Amniotic stem cell (primary cell): ENCODE data around the gene ZNF92.
"Not testable (repeated sequence)": the region's sequence is repeated elsewhere in the genome, so short reads cannot be mapped to it uniquely, and the experiment has no call there.

Experiments
- DNase-seq: peaks from one replicate; lab custom pipeline; 2025; lab: John Stamatoyannopoulos, UW

Gene ZNF92

DNA sequence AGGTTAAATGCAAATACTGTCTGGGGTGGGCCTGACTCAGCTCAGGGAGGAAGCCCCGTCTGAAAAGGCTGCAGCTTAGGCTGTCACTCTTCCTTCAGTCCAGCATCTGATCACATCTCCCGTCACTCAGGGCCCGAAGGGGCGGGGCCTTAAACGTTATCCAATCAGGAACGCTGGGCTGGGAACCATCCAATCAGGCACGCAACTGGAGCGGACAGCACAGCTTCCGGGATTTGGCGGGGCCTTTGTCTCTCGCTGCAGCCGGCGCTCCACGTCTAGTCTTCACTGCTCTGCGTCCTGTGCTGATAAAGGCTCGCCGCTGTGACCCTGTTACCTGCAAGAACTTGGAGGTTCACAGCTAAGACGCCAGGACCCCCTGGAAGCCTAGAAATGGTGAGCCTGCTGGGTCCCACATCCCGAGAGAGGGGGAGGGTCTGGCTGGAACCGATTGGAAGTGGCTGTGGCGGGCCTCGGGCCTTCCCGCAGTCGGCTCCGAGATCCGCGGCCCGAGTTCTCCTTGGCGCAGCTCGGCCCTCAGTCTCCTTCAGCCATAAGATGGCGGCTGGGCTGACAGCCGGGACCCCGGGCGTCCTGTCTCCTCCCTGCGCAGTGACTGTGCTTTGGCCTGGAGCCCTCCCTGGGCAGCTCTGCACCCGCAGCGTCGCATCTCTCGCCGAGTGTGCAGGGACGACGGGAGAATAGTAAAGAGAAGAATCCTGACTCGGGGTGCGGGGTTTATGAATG lies at the start of gene ZNF92:
Gene ZNF92, plus strand, starts transcription at position 248 of the 744 bp plus-strand sequence. Its CDS starts 143 bp downstream, at position 391.
- peak; percentile 98 for DNase-seq

DNA sequence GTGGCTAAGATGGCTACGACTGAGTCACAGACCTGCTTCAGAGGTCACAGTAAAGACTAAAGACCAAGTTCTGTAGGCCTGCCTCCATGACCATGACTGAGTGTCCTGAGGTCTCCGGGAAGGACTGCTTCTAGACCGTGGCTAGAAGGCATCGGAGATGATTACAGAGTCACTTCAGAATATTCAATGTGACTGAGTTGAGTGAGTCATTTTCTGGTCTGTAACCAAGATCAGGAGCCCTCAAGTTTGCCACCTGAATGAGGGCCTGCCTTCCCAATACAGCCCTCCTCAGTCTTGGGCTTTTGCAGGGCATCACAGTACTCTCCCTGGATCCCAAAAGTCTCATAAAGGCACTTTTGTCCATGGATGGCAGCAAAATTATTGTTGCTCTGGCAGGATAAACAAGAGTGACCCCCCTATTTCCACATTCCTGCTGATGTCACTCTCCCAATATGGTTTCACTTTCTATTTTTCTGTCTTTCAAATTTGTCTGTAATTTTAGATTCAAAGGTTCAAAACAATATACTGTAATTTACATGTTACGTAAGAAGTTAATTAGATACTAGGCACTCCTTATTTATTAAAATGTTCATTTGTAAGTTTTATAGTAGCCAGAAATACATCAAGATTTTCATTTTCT lies 47.7 kb upstream of the ZNF92 start:
- no peak for DNase-seq

DNA sequence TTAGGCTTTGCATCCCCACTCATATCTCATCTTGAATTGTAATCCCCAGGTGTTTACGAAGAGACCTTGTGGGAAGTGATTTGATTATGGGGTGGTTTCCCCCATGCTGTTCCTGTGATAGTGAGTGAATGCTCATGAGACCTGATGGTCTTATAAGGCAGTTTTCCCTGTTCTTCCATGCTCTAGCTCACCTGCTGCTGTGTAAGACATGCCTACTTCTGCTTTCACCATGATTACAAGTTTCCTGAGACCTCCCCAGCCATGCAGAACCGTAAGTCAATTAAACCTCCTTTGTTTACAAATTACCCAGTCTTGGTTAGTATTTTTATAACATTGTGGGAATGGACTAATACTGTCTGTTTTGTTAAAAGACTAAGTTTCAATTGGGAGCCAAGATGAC lies 35.3 kb upstream of the ZNF92 start:
- DNase-seq, result no peak

DNA sequence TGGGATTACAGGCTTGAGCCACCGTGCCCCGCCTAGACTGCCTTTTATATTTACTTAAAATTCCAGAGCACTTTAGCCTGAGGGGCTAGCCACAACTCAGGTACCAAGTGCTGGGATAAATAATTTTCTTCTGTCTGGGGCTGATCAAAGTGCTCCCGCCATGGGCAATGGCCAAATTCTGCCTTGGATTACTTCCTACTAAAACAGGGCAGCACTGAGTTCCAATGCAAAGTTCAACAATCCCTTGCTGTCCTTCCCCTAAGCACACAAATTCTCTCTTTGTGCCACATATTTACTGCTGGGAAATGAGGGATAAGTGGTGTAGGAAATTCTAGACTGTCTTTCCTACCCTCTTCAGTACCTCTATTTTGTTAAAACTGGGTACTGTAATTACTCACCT lies 34.4 kb upstream of the ZNF92 start:
- no peak for DNase-seq

DNA sequence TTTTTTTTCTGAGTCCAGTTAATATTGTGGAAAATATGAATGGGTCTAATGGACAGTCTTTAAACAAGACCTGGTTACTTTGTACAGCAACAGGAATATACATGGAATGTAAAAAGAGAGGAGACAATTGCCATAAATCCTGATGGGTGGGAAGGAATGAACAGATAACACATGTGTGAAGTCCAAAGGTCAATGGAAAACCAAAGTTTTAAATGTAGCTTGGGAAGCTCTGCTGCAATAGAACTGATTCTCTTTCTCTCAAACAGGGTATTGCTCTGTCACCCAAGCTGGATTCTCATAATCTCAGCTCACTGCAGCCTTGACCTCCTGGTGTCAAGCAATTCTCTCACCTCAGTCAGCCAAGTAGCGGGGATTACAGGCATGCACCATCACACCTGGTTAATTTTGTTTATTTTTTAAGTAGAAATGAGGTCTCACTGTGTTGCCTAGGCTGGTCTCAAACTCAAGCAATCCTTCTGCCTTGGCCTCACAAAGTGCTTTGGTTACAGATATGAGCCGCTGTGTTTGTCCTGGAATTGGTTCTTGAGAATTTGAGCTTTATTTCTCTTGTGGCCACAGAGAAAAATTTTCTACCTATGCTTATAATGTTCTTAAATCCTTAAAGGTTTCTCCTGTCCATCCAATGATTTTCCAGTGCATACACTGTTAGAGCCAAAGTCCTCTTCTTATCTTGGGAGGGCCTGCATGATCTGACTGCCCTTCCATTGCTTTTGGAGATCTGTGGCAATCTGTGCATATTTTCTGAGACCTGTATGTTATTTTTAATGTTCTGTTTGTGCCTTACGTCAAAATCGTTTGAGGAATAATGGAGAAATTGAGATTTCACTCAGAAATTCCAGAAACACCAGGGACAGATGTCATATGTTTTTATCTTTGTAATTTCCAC lies 30.7 kb upstream of the ZNF92 start:
- DNase-seq, result no peak

DNA sequence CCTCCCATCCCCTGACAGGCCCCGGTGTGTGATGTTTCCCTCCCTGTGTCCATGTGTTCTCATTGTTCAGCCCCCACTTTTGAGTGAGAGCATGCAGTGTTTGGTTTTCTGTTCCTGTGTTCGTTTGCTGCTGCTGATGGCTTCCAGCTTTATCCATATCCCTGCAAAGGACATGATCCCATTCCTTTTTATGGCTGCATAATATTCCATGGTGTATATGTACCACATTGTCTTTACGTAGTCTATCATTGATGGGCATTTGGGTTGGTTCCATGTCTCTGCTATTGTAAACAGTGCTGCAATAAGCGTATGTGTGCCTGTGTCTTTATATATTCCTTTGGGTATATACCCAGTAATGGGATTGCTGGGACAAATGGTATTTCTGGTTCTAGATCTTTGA lies 29.1 kb upstream of the ZNF92 start:
- DNase-seq, result not testable (repeated sequence)

DNA sequence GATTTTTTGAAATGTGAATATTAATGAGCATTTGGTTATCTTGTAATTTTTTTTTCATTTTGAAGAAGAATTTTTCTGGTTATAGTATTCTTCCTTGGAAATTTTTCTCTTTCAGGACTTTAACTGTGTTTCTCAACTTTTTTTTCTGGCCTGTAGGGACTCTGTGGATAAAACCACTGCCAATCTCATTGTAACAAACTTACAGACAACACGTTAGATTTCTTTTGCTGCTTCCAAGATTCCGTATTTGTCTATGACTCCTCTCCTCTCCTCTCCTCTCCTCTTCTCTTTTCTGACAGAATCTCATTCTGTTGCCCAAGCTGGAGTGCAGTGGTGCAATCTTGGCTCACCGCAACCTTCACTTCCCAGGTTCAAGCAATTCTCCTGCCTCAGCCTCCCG lies 19.4 kb upstream of the ZNF92 start:
- no peak for DNase-seq

DNA sequence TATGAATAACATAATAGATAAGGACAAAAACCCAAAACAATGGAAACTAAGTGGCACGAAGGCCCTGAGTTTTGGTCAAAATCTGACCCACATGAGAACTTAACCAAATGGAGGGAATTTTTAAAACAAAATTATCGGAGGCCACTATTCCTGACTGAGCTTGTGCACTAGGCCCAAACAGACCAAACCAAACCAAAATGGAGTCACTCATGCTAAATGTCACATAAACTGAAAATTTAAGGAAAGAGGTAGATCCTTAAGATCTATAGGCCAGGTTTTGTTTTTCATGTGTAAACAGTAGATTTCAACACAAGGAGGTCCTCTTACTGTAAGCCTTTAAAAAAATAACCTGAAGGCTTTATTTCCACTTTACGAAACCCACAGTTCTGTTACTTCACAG lies 3.8 kb upstream of the ZNF92 start:
- DNase-seq, result no peak

DNA sequence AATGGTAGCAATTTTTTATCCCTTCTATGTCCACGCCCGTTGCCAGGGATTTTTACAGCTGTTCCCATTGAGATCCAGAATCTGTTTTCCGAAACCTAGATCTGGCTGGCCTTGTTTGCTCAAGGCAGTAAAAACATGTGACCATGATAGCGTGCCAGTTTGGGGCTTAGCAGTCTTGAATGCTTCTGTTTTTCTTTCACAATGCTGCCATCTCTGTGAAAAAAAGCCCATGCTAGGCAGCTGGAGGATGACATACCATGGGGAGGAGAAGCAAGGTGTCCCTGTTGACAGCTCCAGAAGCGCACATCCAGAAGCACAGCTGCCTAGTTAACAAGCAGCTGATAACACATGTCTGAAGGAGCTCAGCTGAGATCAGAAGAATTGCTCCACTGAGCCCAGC lies 2.2 kb upstream of the ZNF92 start:
- DNase-seq, result no peak

DNA sequence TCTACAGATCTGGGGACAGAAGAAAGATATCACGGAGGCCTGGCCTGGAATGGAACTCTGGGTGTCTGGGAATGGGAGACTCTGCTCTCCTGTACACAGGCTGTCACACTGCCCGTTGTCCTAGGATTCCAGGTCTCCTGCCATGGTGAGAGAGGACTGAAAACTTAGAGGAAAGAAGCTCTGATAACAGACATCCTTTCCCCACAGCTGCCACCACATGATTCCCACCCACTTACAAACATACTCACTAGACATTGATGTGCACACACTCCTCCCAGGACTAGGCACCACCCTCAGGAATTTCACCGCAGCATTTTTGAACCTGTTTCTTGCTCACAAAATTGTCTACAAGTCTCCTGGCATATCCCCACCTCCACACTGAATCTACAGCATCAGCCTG lies 5.7 kb downstream of the ZNF92 start:
- no peak for DNase-seq

DNA sequence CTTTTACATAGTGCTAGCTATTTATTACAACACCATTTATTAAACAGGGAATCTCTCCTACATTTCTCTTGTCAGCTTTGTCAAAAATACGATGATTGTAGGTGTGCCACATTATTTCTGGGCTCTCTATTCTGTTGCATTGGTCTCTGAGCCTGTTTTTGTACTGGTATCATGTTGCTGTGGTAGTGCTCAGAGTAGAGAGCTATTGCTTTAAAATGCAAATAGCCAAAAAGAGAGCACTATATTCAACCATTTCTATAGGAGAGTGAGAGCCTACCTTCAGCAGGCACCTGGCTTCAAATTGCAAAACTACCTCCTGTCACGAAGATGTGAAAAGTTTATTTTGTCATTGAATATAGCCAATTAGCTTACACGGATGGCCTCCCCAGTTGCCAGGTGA lies 8.1 kb downstream of the ZNF92 start:
- no peak for DNase-seq

DNA sequence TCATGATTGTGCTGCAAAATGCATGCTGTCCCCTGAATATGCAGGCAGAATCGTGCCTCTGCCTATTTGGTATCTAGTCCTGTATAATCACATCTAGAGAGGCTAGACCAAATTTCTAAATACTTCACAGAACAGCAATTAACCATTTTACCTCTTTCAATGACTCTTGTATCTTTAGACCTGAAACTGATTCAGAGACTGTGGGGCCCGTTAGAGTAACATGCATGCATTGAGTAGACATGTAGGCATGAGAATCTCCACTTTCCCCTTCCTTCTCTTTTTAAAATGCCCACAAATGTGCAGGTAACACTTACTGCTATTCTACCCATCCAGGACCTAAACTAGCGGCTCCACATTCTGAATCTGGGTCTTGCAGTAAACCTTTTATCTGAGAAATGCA lies 8.8 kb downstream of the ZNF92 start:
- DNase-seq, result no peak

DNA sequence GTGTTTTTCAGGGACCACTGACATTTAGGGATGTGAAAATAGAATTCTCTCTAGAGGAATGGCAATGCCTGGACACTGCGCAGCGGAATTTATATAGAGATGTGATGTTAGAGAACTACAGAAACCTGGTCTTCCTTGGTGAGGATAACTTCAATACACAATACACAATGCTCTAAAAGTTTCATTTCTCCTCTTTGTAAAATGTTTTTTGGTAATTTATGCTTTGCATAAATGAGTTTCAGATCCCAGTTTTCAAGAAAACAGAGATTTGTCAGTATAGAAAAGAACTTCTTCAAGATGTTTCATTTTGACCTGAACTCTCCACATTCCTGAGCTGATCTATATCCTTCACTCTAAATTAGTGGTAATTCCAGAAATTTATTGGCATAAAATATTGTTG lies 14.2 kb downstream of the ZNF92 start:
- no peak for DNase-seq

DNA sequence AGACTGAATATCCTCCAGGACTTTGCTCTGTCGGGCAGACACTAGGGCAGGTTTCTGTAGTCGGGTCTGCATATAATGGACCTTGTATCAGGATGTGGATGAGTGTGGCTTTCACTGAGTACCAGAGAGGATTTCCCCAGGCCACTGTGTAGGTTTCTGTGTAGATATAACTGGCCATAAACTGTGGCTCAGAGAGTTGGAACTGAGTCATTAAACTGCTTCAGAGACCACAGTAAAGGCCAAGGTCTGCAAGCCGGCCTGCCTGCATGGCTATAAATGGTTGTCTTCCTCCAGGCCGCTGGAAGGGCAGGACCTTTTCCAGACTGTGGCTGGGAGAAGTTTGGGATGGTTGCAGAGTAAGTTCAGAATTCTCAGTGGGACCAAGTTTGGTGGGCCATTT lies 16.9 kb downstream of the ZNF92 start:
- DNase-seq, result no peak

DNA sequence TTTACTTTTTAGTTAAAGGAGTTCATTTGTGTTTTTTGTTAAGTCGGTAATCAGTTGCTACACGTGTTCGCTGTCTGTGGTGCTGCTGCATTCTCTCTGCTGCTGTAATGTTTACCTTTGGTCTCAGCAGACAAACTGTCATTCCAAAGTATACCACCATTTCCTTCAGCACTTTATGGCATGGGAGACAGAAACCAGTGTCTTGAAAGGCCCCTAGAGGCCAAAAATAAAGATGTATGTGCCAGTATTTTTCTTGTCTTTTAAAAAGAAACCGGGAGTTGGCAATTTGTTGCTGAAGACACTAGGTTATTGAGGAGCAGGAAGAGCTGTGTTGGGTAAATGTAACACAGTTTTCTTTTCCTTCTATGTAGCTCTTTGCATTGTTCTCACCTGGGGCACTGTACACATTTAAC lies 24.1 kb downstream of the ZNF92 start:
- no peak for DNase-seq

DNA sequence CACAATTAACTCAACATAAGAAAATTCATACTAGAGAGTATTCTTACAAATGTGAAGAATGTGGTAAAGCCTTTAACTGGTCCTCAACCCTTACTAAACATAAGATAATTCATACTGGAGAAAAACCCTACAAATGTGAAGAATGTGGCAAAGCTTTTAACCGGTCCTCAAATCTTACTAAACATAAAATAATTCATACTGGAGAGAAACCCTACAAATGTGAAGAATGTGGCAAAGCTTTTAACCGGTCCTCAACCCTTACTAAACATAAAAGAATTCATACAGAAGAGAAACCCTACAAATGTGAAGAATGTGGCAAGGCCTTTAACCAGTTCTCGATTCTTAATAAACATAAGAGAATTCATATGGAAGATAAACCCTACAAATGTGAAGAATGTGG lies 25.0 kb downstream of the ZNF92 start:
- DNase-seq, result not testable (repeated sequence)

DNA sequence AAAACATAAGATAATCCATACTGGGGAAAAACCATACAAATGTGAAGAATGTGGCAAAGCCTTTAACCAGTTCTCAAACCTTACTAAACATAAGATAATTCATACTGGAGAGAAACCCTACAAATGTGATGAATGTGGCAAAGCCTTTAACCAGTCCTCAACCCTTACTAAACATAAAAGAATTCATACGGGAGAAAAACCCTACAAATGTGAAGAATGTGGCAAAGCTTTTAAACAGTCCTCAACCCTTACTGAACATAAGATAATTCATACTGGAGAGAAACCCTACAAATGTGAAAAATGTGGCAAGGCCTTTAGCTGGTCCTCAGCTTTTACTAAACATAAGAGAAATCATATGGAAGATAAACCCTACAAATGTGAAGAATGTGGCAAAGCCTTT lies 25.4 kb downstream of the ZNF92 start:
- not testable (repeated sequence) for DNase-seq

DNA sequence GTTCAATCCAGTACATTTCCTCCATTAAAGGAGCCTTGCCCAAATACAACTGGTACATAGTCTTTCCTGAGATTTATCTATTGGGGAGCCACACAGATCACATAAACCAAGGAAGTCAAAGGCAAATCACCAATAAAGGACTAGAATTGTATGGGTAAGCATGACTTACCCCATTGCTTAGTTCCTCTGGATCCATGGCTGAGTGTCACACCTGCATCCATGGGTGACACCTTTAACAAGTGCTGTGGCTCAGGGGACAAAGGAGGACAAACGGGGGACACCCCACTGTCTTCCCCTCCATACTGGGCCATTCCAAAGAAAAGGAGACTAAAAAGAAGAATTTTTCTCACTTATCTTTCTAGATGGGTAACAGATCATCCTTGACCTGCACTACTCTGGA lies 30.4 kb downstream of the ZNF92 start:
- DNase-seq, result no peak

DNA sequence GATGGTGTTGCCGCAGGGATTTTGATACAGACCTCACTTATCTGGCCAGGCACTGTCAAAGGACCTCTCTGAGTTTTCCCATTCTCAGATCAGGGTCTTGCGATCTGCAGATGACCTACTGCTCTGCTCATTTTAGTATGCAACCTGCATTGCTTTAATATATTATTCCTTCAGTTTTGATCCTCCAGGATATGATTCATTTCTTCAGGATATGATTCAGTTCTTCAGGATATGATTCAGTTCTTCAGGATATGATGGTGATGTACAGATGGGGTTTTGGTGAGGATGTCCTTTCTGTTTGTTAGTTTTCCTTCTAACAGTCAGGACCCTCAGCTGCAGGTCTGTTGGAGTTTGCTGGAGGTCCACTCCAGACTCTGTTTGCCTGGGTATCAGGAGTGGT lies 33.1 kb downstream of the ZNF92 start:
- not testable (repeated sequence) for DNase-seq

DNA sequence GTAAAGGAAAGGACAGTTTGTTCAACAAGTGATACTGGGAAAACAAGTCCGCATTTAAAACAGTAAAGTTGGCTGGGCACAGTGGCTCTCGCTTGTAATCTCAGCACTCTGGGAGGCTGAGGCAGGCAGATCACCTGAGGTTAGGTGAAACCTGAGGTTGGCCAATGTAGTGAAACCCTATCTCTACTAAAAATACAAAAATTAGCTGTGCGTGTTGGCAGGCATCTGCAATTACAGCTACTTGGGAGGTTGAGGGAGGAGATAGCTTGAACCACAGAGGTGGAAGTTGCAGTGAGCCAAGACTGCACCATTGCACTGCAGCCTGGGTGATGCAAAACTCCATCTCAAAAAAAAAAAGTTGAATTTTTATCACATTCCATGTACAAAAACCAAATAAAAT lies 35.7 kb downstream of the ZNF92 start:
- no peak for DNase-seq

DNA sequence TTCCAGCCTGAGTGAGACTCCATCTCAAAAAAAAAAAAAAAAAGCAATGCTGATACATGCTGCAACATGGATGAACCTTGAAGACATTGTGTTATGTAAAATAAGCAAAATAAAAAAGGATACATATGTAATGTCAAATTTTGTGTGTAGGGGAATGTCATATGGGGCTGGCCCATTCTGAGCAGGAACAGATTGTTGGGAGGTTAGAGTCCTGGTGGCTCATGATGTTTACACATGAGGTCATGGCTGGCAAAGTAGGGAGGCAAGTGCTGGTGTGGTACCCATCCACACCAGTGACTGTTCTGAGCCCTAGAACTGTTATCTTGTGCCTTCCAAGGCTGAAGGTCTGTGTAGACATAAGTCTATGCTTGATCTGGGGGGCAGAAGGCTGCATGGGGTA lies 37.6 kb downstream of the ZNF92 start:
- DNase-seq, result no peak

DNA sequence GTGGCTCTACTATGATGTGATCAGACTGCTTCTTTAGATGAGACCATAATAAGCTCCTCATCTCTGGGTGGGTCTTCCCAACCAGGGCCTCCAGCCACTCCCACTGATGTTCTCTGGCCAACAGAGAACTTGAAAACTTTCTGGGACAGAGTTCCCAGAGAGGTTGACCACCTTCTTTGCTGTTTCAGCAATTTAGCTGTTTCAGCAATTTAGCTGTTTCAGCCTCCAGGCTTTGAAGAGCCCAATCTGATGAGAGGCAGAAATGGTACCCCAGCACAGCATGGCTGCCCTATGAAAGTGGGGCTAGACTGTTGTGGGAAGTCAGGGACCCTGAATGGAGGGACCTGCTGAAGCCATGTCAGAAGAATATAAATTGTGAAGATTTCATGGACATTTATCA lies 49.0 kb downstream of the ZNF92 start:
- no peak for DNase-seq

DNA sequence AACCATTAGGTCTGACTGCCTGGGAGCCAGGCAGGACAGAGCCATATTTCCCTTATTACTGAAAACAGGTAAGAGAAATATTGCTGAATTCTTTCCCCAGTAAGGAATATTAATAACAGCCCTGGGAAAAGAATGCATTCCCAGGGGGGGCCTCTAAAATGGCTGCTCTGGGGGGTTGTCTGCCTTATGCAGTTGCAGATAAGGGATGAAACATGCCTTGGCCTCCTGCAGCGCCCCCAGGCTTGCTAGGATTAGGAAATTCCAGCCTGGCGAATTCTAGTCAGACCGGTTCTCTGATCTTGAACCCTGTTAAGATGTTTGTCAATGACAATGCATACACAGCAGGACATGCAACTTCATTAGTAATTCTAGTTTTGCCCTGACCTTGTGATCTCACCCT lies 49.6 kb downstream of the ZNF92 start:
- not testable (repeated sequence) for DNase-seq
